Endothelial cell (in vitro differentiated cells): Measurements from ENCODE around the gene PHLDA2. TPM values are rescaled to one million over a fixed set of nuclear protein-coding genes. Genes with fewer than 3 reads are reported as not detected.

Source experiments
- DNase-seq: peaks from one replicate; pipeline ENCODE4 v3.0.0; 2021; ENCODE audit warnings: low spot score
- H3K27ac Mint-ChIP-seq: one replicate; pipeline ENCODE4 v1.8.0; 2021; ENCODE audit warnings: mixed read lengths, inconsistent platforms; ENCODE audit not compliant: unreplicated experiment
- H3K27me3 Mint-ChIP-seq: one replicate; pipeline ENCODE4 v1.8.0; 2021; ENCODE audit warnings: mild to moderate bottlenecking, moderate library complexity, mixed read lengths, inconsistent platforms; ENCODE audit not compliant: unreplicated experiment
- H3K36me3 Mint-ChIP-seq: one replicate; pipeline ENCODE4 v1.8.0; 2021; ENCODE audit warnings: mild to moderate bottlenecking, low read depth, mixed read lengths, inconsistent platforms; ENCODE audit not compliant: unreplicated experiment
- H3K4me1 Mint-ChIP-seq: one replicate; pipeline ENCODE4 v1.8.0; 2021; ENCODE audit warnings: mild to moderate bottlenecking, mixed read lengths, inconsistent platforms; ENCODE audit not compliant: unreplicated experiment
- H3K4me3 Mint-ChIP-seq: one replicate; pipeline ENCODE4 v1.8.0; 2021; ENCODE audit warnings: mild to moderate bottlenecking, mixed read lengths, inconsistent platforms; ENCODE audit not compliant: unreplicated experiment
- H3K9me3 Mint-ChIP-seq: one replicate; pipeline ENCODE4 v1.8.0; 2021; ENCODE audit warnings: mixed read lengths, inconsistent platforms; ENCODE audit not compliant: unreplicated experiment
- CTCF ChIP-seq: fragments of 200-600 bp; sonication (generic); IDR thresholded peaks from one replicate; pipeline ENCODE4 v1.5.0; 2021; ENCODE audit warnings: antibody characterized with exemption; ENCODE audit not compliant: unreplicated experiment
- total RNA-seq: library from RNA; stranded (reverse); fragmentation: NEBNext Ultra II Directional; extraction: Animal tissue kit (Norgen Biotek cat#: 25700); gene quantifications from one replicate; pipeline ENCODE4 v1.2.1, GENCODE V29; 2021; ENCODE audit not compliant: unreplicated experiment

Gene PHLDA2
- total RNA-seq, 1 donor from 2014 or later: 8.1 TPM

GRCh38 chr11:2887515-2888195 is 41.6 kb downstream of the PHLDA2 start:
- Mint-ChIP-seq H3K27ac (no peak overlapping the region), H3K9me3 (no peaks in the 10 kb centered on the region), H3K4me3 (no peak overlapping the region), H3K4me1 (peaks cover 12% of the 10 kb centered on the region), H3K27me3 (peaks cover 16% of the 10 kb centered on the region), H3K36me3 (no peaks in the 10 kb centered on the region)
- no peak for DNase-seq
- TF ChIP-seq CTCF: no peak

- Mint-ChIP-seq H3K4me1 (peaks cover 12% of the 10 kb centered on the region), H3K27me3 (peaks cover 19% of the 10 kb centered on the region), H3K27ac (no peak overlapping the region), H3K9me3 (no peaks in the 10 kb centered on the region), H3K4me3 (peak overlapping the region; percentile 69), H3K36me3 (no peaks in the 10 kb centered on the region)
- no peak for DNase-seq
- TF ChIP-seq CTCF: no peak
Observed at GRCh38 chr11:2886936-2887335, 42.3 kb downstream of the PHLDA2 start.

- no peak for TF ChIP-seq CTCF
- no peak overlapping the region for H3K27ac Mint-ChIP-seq
- DNase-seq: peak; percentile 67
- no peaks in the 10 kb centered on the region for H3K9me3 Mint-ChIP-seq
- H3K4me3 Mint-ChIP-seq: peak overlapping the region; percentile 69
- peaks cover 8% of the 10 kb centered on the region for H3K4me1 Mint-ChIP-seq
- peaks cover 19% of the 10 kb centered on the region for H3K27me3 Mint-ChIP-seq
- H3K36me3 Mint-ChIP-seq: no peaks in the 10 kb centered on the region
Observed at GRCh38 chr11:2886191-2886894, 42.9 kb downstream of the PHLDA2 start.

- Mint-ChIP-seq H3K36me3 (no peaks in the 10 kb centered on the region), H3K27ac (no peak within 1 kb of the TSS), H3K27me3 (peaks cover 20% of the 10 kb centered on the region), H3K4me3 (peak within 1 kb of the TSS; percentile 95), H3K4me1 (peaks cover 8% of the 10 kb centered on the region), H3K9me3 (no peaks in the 10 kb centered on the region)
- TF ChIP-seq CTCF: no peak
- DNase-seq: peak; percentile 85
Observed at GRCh38 chr11:2885678-2886081, 43.5 kb downstream of the PHLDA2 start, which contains the start of gene CDKN1C. Gene CDKN1C (minus strand): TSS chr11:2885775. CDS start chr11:2885456, 319 bp downstream.

GRCh38 chr11:2885017-2885677 is 44.1 kb downstream of the PHLDA2 start:
- H3K4me3 Mint-ChIP-seq: peak overlapping the region; percentile 95
- no peak for TF ChIP-seq CTCF
- peaks cover 20% of the 10 kb centered on the region for H3K27me3 Mint-ChIP-seq
- DNase-seq: peak; percentile 69
- H3K9me3 Mint-ChIP-seq: no peaks in the 10 kb centered on the region
- H3K27ac Mint-ChIP-seq: no peak overlapping the region
- H3K4me1 Mint-ChIP-seq: peaks cover 8% of the 10 kb centered on the region
- no peaks in the 10 kb centered on the region for H3K36me3 Mint-ChIP-seq
